ENCODE measurements around the gene NAPA.

NAPA gene

DNA sequence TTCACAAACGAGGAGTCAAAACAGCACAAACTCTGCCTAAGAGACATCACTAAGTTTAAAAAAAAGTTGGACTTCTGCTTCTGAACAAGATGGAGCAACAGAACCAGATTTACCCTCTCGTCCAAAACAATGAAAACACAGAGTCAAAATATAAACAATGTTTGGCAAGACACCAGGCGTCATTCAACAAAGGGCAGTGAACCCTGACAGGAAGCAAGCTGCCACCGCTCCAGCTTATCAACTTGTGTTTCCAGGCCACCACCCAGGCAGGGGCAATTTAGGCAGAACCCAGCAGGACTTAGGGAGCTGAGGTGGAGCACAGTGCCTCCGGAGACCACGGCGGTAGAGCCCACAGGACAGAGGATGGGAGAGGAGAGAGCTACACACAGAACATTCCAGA, 8.6 kb upstream of the NAPA start:
- peaks cover 0 to 2% of the 10 kb centered on the region in 2 experiments for H3K4me1 ChIP-seq (ENCODE audit: control insufficient read depth in 1 of 2, insufficient read depth in 2 of 2, low read length in 2 of 2)
- H3K9me3 ChIP-seq (ENCODE audit: insufficient read depth, low read depth, low read length), result no peaks in the 10 kb centered on the region
- H2BK12ac ChIP-seq (ENCODE audit: low read length), result peak overlapping the region; percentile 23
- no peak overlapping the region for H4K12ac ChIP-seq (ENCODE audit: low read depth, low read length)
- H3K27ac ChIP-seq (ENCODE audit: low read depth, low read length), result no peak overlapping the region
- no peak overlapping the region for H2AK5ac ChIP-seq (ENCODE audit: low read length)
- H3K23ac ChIP-seq (ENCODE audit: low read length), result no peak overlapping the region
- H3K4me3 ChIP-seq (ENCODE audit: low read depth, low read length), result no peak overlapping the region
- H3K79me2 ChIP-seq (ENCODE audit: control insufficient read depth, insufficient read depth, low read length, poor library complexity), result no peaks in the 10 kb centered on the region
- no peak overlapping the region for H4K91ac ChIP-seq (ENCODE audit: low read depth, low read length)
- H3K36me3 ChIP-seq (ENCODE audit: control insufficient read depth in 1 of 2, insufficient read depth in 2 of 2, low read length in 2 of 2), result no peaks in the 10 kb centered on the region
- no peak overlapping the region for H3K4ac ChIP-seq (ENCODE audit: low read depth, low read length)
- H3K9ac ChIP-seq (ENCODE audit: low read length), result no peak overlapping the region
- H2BK5ac ChIP-seq (ENCODE audit: low read depth, low read length, poor library complexity), result no peak overlapping the region
- no peaks in the 10 kb centered on the region for H3K79me1 ChIP-seq (ENCODE audit: low read length)
- no peak overlapping the region for H2AFZ ChIP-seq (ENCODE audit: insufficient read depth, low read length, poor library complexity)
- H3K27me3 ChIP-seq (ENCODE audit: insufficient read depth, low read length), result no peaks in the 10 kb centered on the region
- H3K14ac ChIP-seq (ENCODE audit: low read length), result no peak overlapping the region
- H3K4me2 ChIP-seq (ENCODE audit: low read length), result no peak overlapping the region
- no peak overlapping the region for H4K8ac ChIP-seq (ENCODE audit: low read depth, low read length)
- no peak overlapping the region for H2BK120ac ChIP-seq (ENCODE audit: insufficient read depth, low read length, poor library complexity)
- no CpG with 5 or more reads among the region's 7 CpGs for WGBS (ENCODE audit: extremely low coverage, insufficient coverage, insufficient read length)
- no peak overlapping the region for H3K18ac ChIP-seq (ENCODE audit: low read length)
- DNase-seq, result no peak

DNA sequence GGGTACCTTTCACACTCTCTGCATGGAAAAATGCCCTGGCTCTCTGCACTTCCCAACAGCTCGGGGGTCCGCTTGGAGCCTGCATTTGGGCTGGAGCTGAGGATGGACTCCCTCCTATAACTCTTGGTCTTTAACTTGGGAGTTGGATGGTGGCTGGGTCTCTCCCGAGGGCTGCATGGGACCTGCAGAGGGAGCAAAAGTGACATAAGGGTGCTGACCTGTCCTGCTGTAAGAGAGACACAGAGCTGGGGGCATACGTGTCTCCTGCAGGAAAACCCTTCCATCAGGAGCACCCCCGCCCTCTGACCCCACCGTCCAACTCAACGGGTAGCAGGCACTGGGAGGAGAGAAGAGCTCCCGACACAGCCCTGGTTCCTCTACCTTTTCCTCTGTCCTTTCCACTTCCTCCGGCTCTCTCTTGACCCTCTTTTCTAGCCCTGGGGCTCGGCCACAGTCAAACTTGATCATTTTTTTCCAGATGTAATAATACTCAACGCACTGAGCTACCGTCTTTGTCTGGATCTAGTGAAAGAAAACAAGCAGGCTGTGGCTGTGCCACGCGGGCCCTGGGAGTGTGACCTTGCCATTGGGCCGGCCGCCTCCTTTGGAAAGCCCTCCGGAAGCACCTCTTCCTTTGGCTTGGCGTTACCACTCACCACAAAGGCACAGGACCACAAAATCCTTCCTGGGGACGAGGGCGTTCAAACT, 6.8 kb upstream of the NAPA start:
- H2BK120ac ChIP-seq (ENCODE audit: insufficient read depth, low read length, poor library complexity), result no peak overlapping the region
- no peaks in the 10 kb centered on the region for H3K79me1 ChIP-seq (ENCODE audit: low read length)
- DNase-seq, result no peak
- H2BK5ac ChIP-seq (ENCODE audit: low read depth, low read length, poor library complexity), result no peak overlapping the region
- no peaks in the 10 kb centered on the region for H3K9me3 ChIP-seq (ENCODE audit: insufficient read depth, low read depth, low read length)
- no peak overlapping the region for H3K27ac ChIP-seq (ENCODE audit: low read depth, low read length)
- H3K4ac ChIP-seq (ENCODE audit: low read depth, low read length), result no peak overlapping the region
- no peaks in the 10 kb centered on the region for H3K79me2 ChIP-seq (ENCODE audit: control insufficient read depth, insufficient read depth, low read length, poor library complexity)
- H3K27me3 ChIP-seq (ENCODE audit: insufficient read depth, low read length), result no peaks in the 10 kb centered on the region
- H4K8ac ChIP-seq (ENCODE audit: low read depth, low read length), result no peak overlapping the region
- H3K23ac ChIP-seq (ENCODE audit: low read length), result no peak overlapping the region
- no peak overlapping the region for H4K91ac ChIP-seq (ENCODE audit: low read depth, low read length)
- H3K14ac ChIP-seq (ENCODE audit: low read length), result no peak overlapping the region
- WGBS (ENCODE audit: extremely low coverage, insufficient coverage, insufficient read length), result no CpG with 5 or more reads among the region's 20 CpGs
- H2AFZ ChIP-seq (ENCODE audit: insufficient read depth, low read length, poor library complexity), result no peak overlapping the region
- no peak overlapping the region for H2BK12ac ChIP-seq (ENCODE audit: low read length)
- no peak overlapping the region for H2AK5ac ChIP-seq (ENCODE audit: low read length)
- no peak overlapping the region for H3K4me3 ChIP-seq (ENCODE audit: low read depth, low read length)
- no peaks in the 10 kb centered on the region for H3K36me3 ChIP-seq (ENCODE audit: control insufficient read depth in 1 of 2, insufficient read depth in 2 of 2, low read length in 2 of 2)
- H3K4me2 ChIP-seq (ENCODE audit: low read length), result no peak overlapping the region
- H3K4me1 ChIP-seq (ENCODE audit: control insufficient read depth in 1 of 2, insufficient read depth in 2 of 2, low read length in 2 of 2), result peaks cover 0 to 2% of the 10 kb centered on the region in 2 experiments
- no peak overlapping the region for H4K12ac ChIP-seq (ENCODE audit: low read depth, low read length)
- no peak overlapping the region for H3K9ac ChIP-seq (ENCODE audit: low read length)
- no peak overlapping the region for H3K18ac ChIP-seq (ENCODE audit: low read length)

DNA sequence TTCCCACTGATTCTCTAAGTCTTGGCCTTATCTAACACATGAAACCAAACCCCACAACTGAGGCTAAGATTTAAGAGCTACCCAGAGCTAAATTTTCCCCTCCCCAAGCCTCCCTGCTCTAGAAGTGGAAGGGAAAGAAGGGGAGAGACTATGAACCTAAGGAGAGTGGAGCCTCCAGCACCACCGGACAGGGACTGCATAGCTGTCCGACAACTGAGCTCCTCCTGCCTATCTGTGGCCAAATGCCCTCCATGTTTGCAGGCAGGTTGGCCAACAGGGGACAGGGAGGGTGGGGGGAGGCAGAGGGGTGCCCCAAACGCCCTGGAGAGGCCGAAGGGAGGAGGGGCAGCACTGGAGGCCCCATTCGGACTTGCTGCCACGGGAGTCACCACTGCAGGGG, 6.0 kb upstream of the NAPA start:
- H4K12ac ChIP-seq (ENCODE audit: low read depth, low read length), result no peak overlapping the region
- H3K79me2 ChIP-seq (ENCODE audit: control insufficient read depth, insufficient read depth, low read length, poor library complexity), result no peaks in the 10 kb centered on the region
- H3K4me2 ChIP-seq (ENCODE audit: low read length), result no peak overlapping the region
- no peak overlapping the region for H3K4me3 ChIP-seq (ENCODE audit: low read depth, low read length)
- no peak overlapping the region for H4K91ac ChIP-seq (ENCODE audit: low read depth, low read length)
- no peak overlapping the region for H3K18ac ChIP-seq (ENCODE audit: low read length)
- H3K79me1 ChIP-seq (ENCODE audit: low read length), result no peaks in the 10 kb centered on the region
- no peak overlapping the region for H3K27ac ChIP-seq (ENCODE audit: low read depth, low read length)
- DNase-seq, result no peak
- H2BK5ac ChIP-seq (ENCODE audit: low read depth, low read length, poor library complexity), result no peak overlapping the region
- H2AFZ ChIP-seq (ENCODE audit: insufficient read depth, low read length, poor library complexity), result no peak overlapping the region
- no peaks in the 10 kb centered on the region for H3K27me3 ChIP-seq (ENCODE audit: insufficient read depth, low read length)
- H3K4me1 ChIP-seq (ENCODE audit: control insufficient read depth in 1 of 2, insufficient read depth in 2 of 2, low read length in 2 of 2), result peaks cover 0 to 2% of the 10 kb centered on the region in 2 experiments
- H2AK5ac ChIP-seq (ENCODE audit: low read length), result no peak overlapping the region
- no peak overlapping the region for H3K9ac ChIP-seq (ENCODE audit: low read length)
- no peak overlapping the region for H3K14ac ChIP-seq (ENCODE audit: low read length)
- H3K4ac ChIP-seq (ENCODE audit: low read depth, low read length), result no peak overlapping the region
- no peak overlapping the region for H4K8ac ChIP-seq (ENCODE audit: low read depth, low read length)
- no peaks in the 10 kb centered on the region for H3K9me3 ChIP-seq (ENCODE audit: insufficient read depth, low read depth, low read length)
- H3K23ac ChIP-seq (ENCODE audit: low read length), result no peak overlapping the region
- no peak overlapping the region for H2BK12ac ChIP-seq (ENCODE audit: low read length)
- WGBS (ENCODE audit: extremely low coverage, insufficient coverage, insufficient read length), result no CpG with 5 or more reads among the region's 6 CpGs
- H2BK120ac ChIP-seq (ENCODE audit: insufficient read depth, low read length, poor library complexity), result no peak overlapping the region
- no peaks in the 10 kb centered on the region for H3K36me3 ChIP-seq (ENCODE audit: control insufficient read depth in 1 of 2, insufficient read depth in 2 of 2, low read length in 2 of 2)

DNA sequence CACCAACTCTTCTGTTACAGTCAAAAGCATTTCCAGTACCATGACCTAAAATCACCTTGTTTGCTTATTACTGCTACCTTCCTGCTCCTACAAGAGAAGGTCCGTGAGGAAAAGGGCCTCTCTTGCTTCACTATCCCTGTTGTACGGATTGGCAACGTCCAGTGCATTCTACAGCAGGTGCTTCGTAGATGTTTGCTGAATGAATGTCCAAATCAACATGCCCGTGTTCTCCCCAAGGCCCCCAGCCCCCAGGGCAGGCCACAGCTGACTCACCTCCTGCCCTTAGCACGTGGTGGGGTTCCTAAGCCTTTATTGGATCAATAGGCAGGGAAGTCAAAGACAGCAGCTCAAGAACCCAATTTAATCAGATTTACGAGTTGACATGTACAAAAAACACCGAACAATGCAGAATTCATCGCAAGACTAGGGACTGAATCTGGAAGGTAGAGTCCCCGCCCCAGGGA, 5.5 kb upstream of the NAPA start:
- Histone ChIP-seq H3K14ac (ENCODE audit: low read length) (no peak overlapping the region), H2BK5ac (ENCODE audit: low read depth, low read length, poor library complexity) (no peak overlapping the region)

More for the DNA sequence above, 5.5 kb upstream of the NAPA start:
- no peak overlapping the region for H3K4me3 ChIP-seq (ENCODE audit: low read depth, low read length)
- no peaks in the 10 kb centered on the region for H3K9me3 ChIP-seq (ENCODE audit: insufficient read depth, low read depth, low read length)
- H3K27me3 ChIP-seq (ENCODE audit: insufficient read depth, low read length), result no peaks in the 10 kb centered on the region
- no peak overlapping the region for H3K27ac ChIP-seq (ENCODE audit: low read depth, low read length)
- H2BK12ac ChIP-seq (ENCODE audit: low read length), result no peak overlapping the region
- no peaks in the 10 kb centered on the region for H3K79me2 ChIP-seq (ENCODE audit: control insufficient read depth, insufficient read depth, low read length, poor library complexity)
- WGBS (ENCODE audit: extremely low coverage, insufficient coverage, insufficient read length), result no CpG with 5 or more reads among the region's 10 CpGs
- peaks cover 3% of the 10 kb centered on the region for H3K79me1 ChIP-seq (ENCODE audit: low read length)
- DNase-seq, result no peak
- peaks cover 0 to 2% of the 10 kb centered on the region in 2 experiments for H3K4me1 ChIP-seq (ENCODE audit: control insufficient read depth in 1 of 2, insufficient read depth in 2 of 2, low read length in 2 of 2)
- H4K8ac ChIP-seq (ENCODE audit: low read depth, low read length), result no peak overlapping the region
- H3K36me3 ChIP-seq (ENCODE audit: control insufficient read depth in 1 of 2, insufficient read depth in 2 of 2, low read length in 2 of 2), result no peaks in the 10 kb centered on the region
- H3K23ac ChIP-seq (ENCODE audit: low read length), result no peak overlapping the region
- H3K4ac ChIP-seq (ENCODE audit: low read depth, low read length), result no peak overlapping the region
- no peak overlapping the region for H4K12ac ChIP-seq (ENCODE audit: low read depth, low read length)
- no peak overlapping the region for H3K4me2 ChIP-seq (ENCODE audit: low read length)
- no peak overlapping the region for H2BK120ac ChIP-seq (ENCODE audit: insufficient read depth, low read length, poor library complexity)
- no peak overlapping the region for H2AFZ ChIP-seq (ENCODE audit: insufficient read depth, low read length, poor library complexity)
- H4K91ac ChIP-seq (ENCODE audit: low read depth, low read length), result no peak overlapping the region
- no peak overlapping the region for H3K9ac ChIP-seq (ENCODE audit: low read length)
- no peak overlapping the region for H3K18ac ChIP-seq (ENCODE audit: low read length)
- H2AK5ac ChIP-seq (ENCODE audit: low read length), result no peak overlapping the region
